HCT116 (cell line): ENCODE measurements around the gene NOXO1. TPM values are rescaled to one million over a fixed set of nuclear protein-coding genes. Genes with fewer than 3 reads are reported as not detected.

Source experiments
- ATAC-seq: fragments of 200-7000 bp; cut with Tn5 transposase; 2 replicates; pipeline ENCODE4 v1.9.1; 2020; ENCODE audit warnings: mild to moderate bottlenecking, moderate library complexity
- BruUV-seq: library from RNA; stranded (reverse); fragments of 400-500 nt; replicated peaks from 2 replicates; lab custom pipeline; 2021; lab: Mats Ljungman, UMichigan
- CTCF ChIA-PET: fragments of 300-600 bp; sonication (Branson Sonifier 250); formaldehyde crosslinking; loops from one replicate; lab custom pipeline; 2021; ENCODE audit warnings: antibody characterized with exemption; lab: Charles Lee
- POLR2A ChIA-PET: fragments of 300-600, 350-600 bp; sonication (Branson Sonifier 250); formaldehyde crosslinking; loops from one replicate; lab custom pipeline; 2021; ENCODE audit warnings: antibody characterized with exemption; lab: Charles Lee
- RAD21 ChIA-PET, 2 experiments: fragments of 300-600 bp; sonication (Branson Sonifier 250); formaldehyde crosslinking; loops; one replicate each; lab custom pipeline; 2023; ENCODE audit warnings: low total read pairs in 2 of 2; ENCODE audit not compliant: uncharacterized antibody in 2 of 2, unreplicated experiment in 2 of 2, low non-redundant PET in 1 of 2; lab: Charles Lee
- DNase-seq: peaks from one replicate; pipeline ENCODE4 v3.0.0-alpha.2; 2010; ENCODE audit warnings: low read depth, low spot score
- H2AFZ ChIP-seq: fragments of 200-600 bp; shearing (Covaris generic), sonication (generic); 2 replicates; pipeline ENCODE4 v1.6.1; 2017; ENCODE audit warnings: low read depth, mixed run types, mixed read lengths, antibody characterized with exemption, low read length; ENCODE audit not compliant: poor library complexity, severe bottlenecking
- H3K27ac ChIP-seq: 2 replicates; pipeline ENCODE4 v1.5.1; 2012; ENCODE audit warnings: low read depth, low read length
- H3K27me3 ChIP-seq: fragments of 200-600 bp; sonication (generic); 2 replicates; pipeline ENCODE4 v1.6.1; 2016; ENCODE audit warnings: mixed run types, low read length, mixed read lengths; ENCODE audit not compliant: insufficient read depth
- H3K36me3 ChIP-seq, 2 experiments: fragments of 200-500 bp in 1 of 2; fragments of 200-600 bp in 1 of 2; sonication (Bioruptor generic) in 1 of 2; sonication (generic) in 1 of 2; 2 replicates each; pipeline versions ENCODE4 v1.5.1 to v1.6.1; 2014 to 2016; ENCODE audit warnings: low read length in 2 of 2, inconsistent platforms in 1 of 2, mixed read lengths in 1 of 2, mixed run types in 1 of 2; ENCODE audit not compliant: insufficient read depth in 2 of 2, control insufficient read depth in 1 of 2
- H3K4me1 ChIP-seq, 2 experiments: fragments of 200-600 bp in 1 of 2; sonication (generic) in 1 of 2; 2 replicates each; pipeline versions ENCODE4 v1.5.1 to v1.6.1; 2012 to 2017; ENCODE audit warnings: low read length in 2 of 2, inconsistent platforms in 1 of 2, mild to moderate bottlenecking in 1 of 2, mixed read lengths in 1 of 2, mixed run types in 1 of 2, moderate library complexity in 1 of 2; ENCODE audit not compliant: insufficient read depth in 2 of 2, control insufficient read depth in 1 of 2
- H3K4me2 ChIP-seq: fragments of 200-600 bp; sonication (generic); 2 replicates; pipeline ENCODE4 v1.6.1; 2017; ENCODE audit warnings: mixed run types, low read length, mixed read lengths
- H3K4me3 ChIP-seq, 2 experiments: fragments of 200-600 bp in 1 of 2; sonication (generic) in 1 of 2; replicated peaks in 1 of 2; 2 replicates each; pipeline ENCODE4 v1.5.1; 2011 to 2016; ENCODE audit warnings: low read length in 2 of 2, control low read depth in 1 of 2, low read depth in 1 of 2, mild to moderate bottlenecking in 1 of 2, mixed read lengths in 1 of 2, mixed run types in 1 of 2
- H3K79me2 ChIP-seq: fragments of 200-600 bp; sonication (generic); 2 replicates; pipeline ENCODE4 v1.6.1; 2017; ENCODE audit warnings: mild to moderate bottlenecking, mixed run types, low read length, moderate library complexity, mixed read lengths; ENCODE audit not compliant: insufficient read depth
- H3K9ac ChIP-seq: fragments of 200-600 bp; sonication (generic); 2 replicates; pipeline ENCODE4 v1.6.1; 2016; ENCODE audit warnings: low read length, mixed read lengths
- H3K9me2 ChIP-seq: fragments of 200-600 bp; sonication (generic), shearing (Covaris generic); 2 replicates; pipeline ENCODE4 v1.6.1; 2017; ENCODE audit warnings: mixed run types, mild to moderate bottlenecking, moderate library complexity; ENCODE audit not compliant: insufficient read depth
- H3K9me3 ChIP-seq, 2 experiments: fragments of 200-500 bp in 1 of 2; fragments of 200-600 bp in 1 of 2; sonication (Bioruptor generic) in 1 of 2; sonication (generic) in 1 of 2; 2 replicates each; pipeline ENCODE4 v1.6.1; 2014 to 2017; ENCODE audit warnings: low read length in 2 of 2, mixed read lengths in 2 of 2, inconsistent platforms in 1 of 2, low read depth in 1 of 2, mild to moderate bottlenecking in 1 of 2, mixed run types in 1 of 2, moderate library complexity in 1 of 2; ENCODE audit not compliant: control insufficient read depth in 1 of 2, insufficient read depth in 1 of 2
- H4K20me1 ChIP-seq: fragments of 200-600 bp; sonication (generic), shearing (Covaris generic); 2 replicates; pipeline ENCODE4 v1.6.1; 2017; ENCODE audit warnings: mixed run types, mild to moderate bottlenecking, moderate library complexity; ENCODE audit not compliant: insufficient read depth
- CBX3 ChIP-seq: IDR thresholded peaks from 2 replicates; pipeline ENCODE4 v1.6.1; 2012; ENCODE audit warnings: low read depth
- CEBPB ChIP-seq: IDR thresholded peaks from 2 replicates; pipeline ENCODE4 v1.6.1; 2012; ENCODE audit warnings: low read depth
- EGR1 ChIP-seq: IDR thresholded peaks from 2 replicates; pipeline ENCODE4 v1.6.1; 2012; ENCODE audit warnings: low read depth
- ELF1 ChIP-seq: IDR thresholded peaks from 2 replicates; pipeline ENCODE4 v1.6.1; 2012; ENCODE audit warnings: low read depth, borderline replicate concordance
- EZH2 ChIP-seq: fragments of 200-600 bp; sonication (generic); IDR thresholded peaks from 2 replicates; pipeline ENCODE4 v1.6.1; 2017; ENCODE audit warnings: antibody characterized with exemption, mixed run types
- EZH2phosphoT487 ChIP-seq: fragments of 200-600 bp; IDR thresholded peaks from 2 replicates; pipeline ENCODE4 v1.6.1; 2018; ENCODE audit warnings: antibody characterized with exemption, borderline replicate concordance
- FOSL1 ChIP-seq: IDR thresholded peaks from 2 replicates; pipeline ENCODE4 v1.6.1; 2012; ENCODE audit warnings: low read depth
- JUND ChIP-seq: IDR thresholded peaks from 2 replicates; pipeline ENCODE4 v1.6.1; 2012
- POLR2A ChIP-seq: IDR thresholded peaks from 2 replicates; pipeline ENCODE4 v1.7.0; 2011; ENCODE audit warnings: borderline replicate concordance; ENCODE audit not compliant: insufficient read depth, insufficient read length; ENCODE audit errors: extremely low read depth
- POLR2AphosphoS5 ChIP-seq: IDR thresholded peaks from 2 replicates; pipeline ENCODE4 v1.6.1; 2011; ENCODE audit warnings: mild to moderate bottlenecking, low read depth, low read length, moderate library complexity
- RAD21 ChIP-seq: IDR thresholded peaks from 2 replicates; pipeline ENCODE4 v1.6.1; 2012; ENCODE audit warnings: low read depth, mild to moderate bottlenecking
- SIN3A ChIP-seq: IDR thresholded peaks from 2 replicates; pipeline ENCODE4 v1.6.1; 2012; ENCODE audit warnings: low read depth
- SP1 ChIP-seq: IDR thresholded peaks from 2 replicates; pipeline ENCODE4 v1.6.1; 2012; ENCODE audit warnings: low read depth
- SRF ChIP-seq: IDR thresholded peaks from 2 replicates; pipeline ENCODE4 v1.6.1; 2012; ENCODE audit warnings: low read depth
- TCF7L2 ChIP-seq: IDR thresholded peaks from 2 replicates; pipeline ENCODE4 v1.7.0; 2011; ENCODE audit warnings: borderline replicate concordance, inconsistent platforms; ENCODE audit not compliant: insufficient read depth, insufficient read length; ENCODE audit errors: extremely low read depth
- YY1 ChIP-seq: IDR thresholded peaks from 2 replicates; pipeline ENCODE4 v1.6.1; 2011; ENCODE audit warnings: low read length, low read depth, moderate library complexity, mild to moderate bottlenecking; ENCODE audit not compliant: insufficient replicate concordance; ENCODE audit errors: extremely low read depth
- ZFX ChIP-seq: fragments of 450-650 bp; IDR thresholded peaks from 2 replicates; pipeline ENCODE4 v1.6.1; 2017
- ZNF274 ChIP-seq: fragments of 200-500 bp; sonication (Bioruptor generic); IDR thresholded peaks from 2 replicates; pipeline ENCODE4 v1.6.1; 2014; ENCODE audit warnings: mild to moderate bottlenecking, low read depth, low read length, inconsistent platforms
- intact Hi-C: fragments of 100-400 bp; cut with micrococcal nuclease; formaldehyde crosslinking; loops from 2 replicates; pipeline ENCODE4 v1.10.0; 2022
- total RNA-seq: library from RNA; stranded (reverse); gene quantifications from one replicate; pipeline ENCODE4 v1.2.1, GENCODE V29; 2021; ENCODE audit not compliant: unreplicated experiment
- TF ChIP-seq, protein P1 (sequence below): IDR thresholded peaks from 2 replicates; pipeline ENCODE4 v1.6.1; 2011; ENCODE audit warnings: mild to moderate bottlenecking, low read length, moderate library complexity; ENCODE audit not compliant: insufficient replicate concordance; ENCODE audit errors: extremely low read depth
- TF ChIP-seq, protein P2 (sequence below), 3 experiments: fragments of 200-600 bp in 1 of 3; sonication (generic) in 1 of 3; IDR thresholded peaks in 2 of 3; conservative IDR thresholded peaks in 1 of 3; 2 replicates each; pipeline ENCODE4 v1.5.1; 2012 to 2017; ENCODE audit warnings: low read depth in 2 of 3, low read length in 2 of 3, antibody characterized with exemption in 1 of 3, borderline replicate concordance in 1 of 3, control low read depth in 1 of 3, mild to moderate bottlenecking in 1 of 3, mixed read lengths in 1 of 3, mixed run types in 1 of 3, moderate library complexity in 1 of 3; ENCODE audit not compliant: insufficient read depth in 1 of 3
- TF ChIP-seq, protein P3 (sequence below): IDR thresholded peaks from 2 replicates; pipeline ENCODE4 v1.6.1; 2012
- TF ChIP-seq, protein P4 (sequence below): IDR thresholded peaks from 2 replicates; pipeline ENCODE4 v1.6.1; 2012

NOXO1 gene
- total RNA-seq, 1 experiment from 2014 or later, result 10.0 TPM

DNA sequence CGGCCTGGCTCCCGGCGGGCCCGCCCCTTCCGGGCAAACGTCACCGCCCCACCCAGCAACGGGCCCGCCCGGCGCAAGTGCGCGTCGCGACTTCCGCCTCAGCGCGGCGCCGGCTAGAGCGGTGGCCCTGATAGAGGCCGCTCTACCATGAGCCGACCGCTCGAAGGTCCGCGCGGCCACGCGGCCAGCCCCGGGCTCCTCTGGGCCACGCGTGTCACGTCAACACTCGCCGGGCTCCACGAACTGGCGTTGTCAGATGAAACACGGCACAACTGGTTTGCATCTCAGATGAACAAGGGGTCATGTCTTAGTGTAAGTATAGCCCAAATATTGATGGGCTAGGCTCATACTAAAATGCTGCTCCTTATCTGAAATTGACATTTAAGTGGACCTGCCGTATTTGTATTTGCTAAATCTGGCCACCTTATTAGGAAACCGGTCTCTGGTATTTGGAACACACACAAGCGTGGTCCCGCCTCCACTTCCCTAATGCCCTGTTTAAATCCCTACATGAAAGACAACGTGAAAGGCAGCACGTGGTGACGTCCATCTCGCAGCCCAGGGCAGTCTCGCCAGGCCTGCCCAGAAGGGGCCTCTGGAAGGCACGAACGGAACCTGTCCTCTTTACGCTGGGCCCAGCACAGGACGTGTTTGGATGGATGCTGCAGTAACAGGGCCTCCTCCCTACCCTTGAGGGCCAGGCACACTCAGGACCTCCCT lies 28.7 kb upstream of the NOXO1 start, which contains the start of gene ZNF598:
ZNF598 (minus strand) TSS at position 31 of the 720 bp plus-strand sequence.
- Histone ChIP-seq H3K27me3 (no peaks in the 10 kb centered on the region), H3K4me3 (peak within 1 kb of the TSS; percentile 79 to 87), H3K9me2 (no peaks in the 10 kb centered on the region), H3K4me2 (peak within 1 kb of the TSS; percentile 99), H3K36me3 (0 out of 4 replicates have a peak, but pooled peaks cover 0 to 7% of the 10 kb centered on the region in 2 experiments), H4K20me1 (peaks cover 9% of the 10 kb centered on the region; the same call in 1 of the 2 replicates), H3K9me3 (no peaks in the 10 kb centered on the region), H3K79me2 (peaks cover 55% of the 10 kb centered on the region), H2AFZ (no peak within 1 kb of the TSS), H3K4me1 (peaks cover 23 to 50% of the 10 kb centered on the region in 2 experiments), H3K27ac (peak within 1 kb of the TSS; percentile 92), H3K9ac (peak within 1 kb of the TSS; percentile 97)
- POLR2A ChIA-PET, result no interaction called here
- intact Hi-C loops, result no loop called here
- RAD21 ChIA-PET, result no interaction called here
- CTCF ChIA-PET, result no interaction called here
- ATAC-seq, result peak; percentile 90
- TSS peak; percentile 97 for BruUV-seq
- peak; percentile 60 for DNase-seq
- TF ChIP-seq YY1, result peak; percentile 59
- TF ChIP-seq SRF, result no peak
- TF ChIP-seq TCF7L2, result peak; percentile 27
- TF ChIP-seq EGR1, result no peak
- TF ChIP-seq, protein P1, sequence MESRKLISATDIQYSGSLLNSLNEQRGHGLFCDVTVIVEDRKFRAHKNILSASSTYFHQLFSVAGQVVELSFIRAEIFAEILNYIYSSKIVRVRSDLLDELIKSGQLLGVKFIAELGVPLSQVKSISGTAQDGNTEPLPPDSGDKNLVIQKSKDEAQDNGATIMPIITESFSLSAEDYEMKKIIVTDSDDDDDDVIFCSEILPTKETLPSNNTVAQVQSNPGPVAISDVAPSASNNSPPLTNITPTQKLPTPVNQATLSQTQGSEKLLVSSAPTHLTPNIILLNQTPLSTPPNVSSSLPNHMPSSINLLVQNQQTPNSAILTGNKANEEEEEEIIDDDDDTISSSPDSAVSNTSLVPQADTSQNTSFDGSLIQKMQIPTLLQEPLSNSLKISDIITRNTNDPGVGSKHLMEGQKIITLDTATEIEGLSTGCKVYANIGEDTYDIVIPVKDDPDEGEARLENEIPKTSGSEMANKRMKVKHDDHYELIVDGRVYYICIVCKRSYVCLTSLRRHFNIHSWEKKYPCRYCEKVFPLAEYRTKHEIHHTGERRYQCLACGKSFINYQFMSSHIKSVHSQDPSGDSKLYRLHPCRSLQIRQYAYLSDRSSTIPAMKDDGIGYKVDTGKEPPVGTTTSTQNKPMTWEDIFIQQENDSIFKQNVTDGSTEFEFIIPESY, result no peak
- TF ChIP-seq SIN3A, result peak; percentile 53
- no peak for TF ChIP-seq FOSL1
- TF ChIP-seq JUND, result no peak
- TF ChIP-seq EZH2phosphoT487, result no peak
- no peak for TF ChIP-seq POLR2A
- TF ChIP-seq, protein P2, sequence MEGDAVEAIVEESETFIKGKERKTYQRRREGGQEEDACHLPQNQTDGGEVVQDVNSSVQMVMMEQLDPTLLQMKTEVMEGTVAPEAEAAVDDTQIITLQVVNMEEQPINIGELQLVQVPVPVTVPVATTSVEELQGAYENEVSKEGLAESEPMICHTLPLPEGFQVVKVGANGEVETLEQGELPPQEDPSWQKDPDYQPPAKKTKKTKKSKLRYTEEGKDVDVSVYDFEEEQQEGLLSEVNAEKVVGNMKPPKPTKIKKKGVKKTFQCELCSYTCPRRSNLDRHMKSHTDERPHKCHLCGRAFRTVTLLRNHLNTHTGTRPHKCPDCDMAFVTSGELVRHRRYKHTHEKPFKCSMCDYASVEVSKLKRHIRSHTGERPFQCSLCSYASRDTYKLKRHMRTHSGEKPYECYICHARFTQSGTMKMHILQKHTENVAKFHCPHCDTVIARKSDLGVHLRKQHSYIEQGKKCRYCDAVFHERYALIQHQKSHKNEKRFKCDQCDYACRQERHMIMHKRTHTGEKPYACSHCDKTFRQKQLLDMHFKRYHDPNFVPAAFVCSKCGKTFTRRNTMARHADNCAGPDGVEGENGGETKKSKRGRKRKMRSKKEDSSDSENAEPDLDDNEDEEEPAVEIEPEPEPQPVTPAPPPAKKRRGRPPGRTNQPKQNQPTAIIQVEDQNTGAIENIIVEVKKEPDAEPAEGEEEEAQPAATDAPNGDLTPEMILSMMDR (IDR thresholded peaks at IDR 0.05 in 2 of 3, conservative IDR thresholded peaks at IDR 0.05 in 1 of 3; ENCODE audit: borderline replicate concordance in 1 of 3, insufficient read depth in 1 of 3, low read depth in 2 of 3, low read length in 2 of 3), result no peak
- TF ChIP-seq, protein P3, sequence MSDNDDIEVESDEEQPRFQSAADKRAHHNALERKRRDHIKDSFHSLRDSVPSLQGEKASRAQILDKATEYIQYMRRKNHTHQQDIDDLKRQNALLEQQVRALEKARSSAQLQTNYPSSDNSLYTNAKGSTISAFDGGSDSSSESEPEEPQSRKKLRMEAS, result peak; percentile 96
- TF ChIP-seq ZFX, result peak; percentile 62
- peak; percentile 82 for TF ChIP-seq POLR2AphosphoS5
- no peak for TF ChIP-seq ZNF274
- no peak for TF ChIP-seq EZH2
- TF ChIP-seq, protein P4, sequence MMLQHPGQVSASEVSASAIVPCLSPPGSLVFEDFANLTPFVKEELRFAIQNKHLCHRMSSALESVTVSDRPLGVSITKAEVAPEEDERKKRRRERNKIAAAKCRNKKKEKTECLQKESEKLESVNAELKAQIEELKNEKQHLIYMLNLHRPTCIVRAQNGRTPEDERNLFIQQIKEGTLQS, result no peak
- 0 out of 2 replicates have a peak, but pooled peaks have one; percentile 39 for TF ChIP-seq SP1
- no peak; the same call in 1 of the 2 replicates for TF ChIP-seq ELF1
- no peak for TF ChIP-seq CBX3
- no peak for TF ChIP-seq CEBPB
- TF ChIP-seq RAD21, result no peak
